Left cardiac atrium (tissue), 4 donors: ENCODE results near the gene AP5B1. TPM values are rescaled to one million over a fixed set of nuclear protein-coding genes. Genes with fewer than 3 reads are reported as not detected.
"Not testable (repeated sequence)": the region's sequence is repeated elsewhere in the genome, so short reads cannot be mapped to it uniquely, and the experiment has no call there.

Experiments
- ATAC-seq, 2 donors: fragments of 200-7000 bp; cut with Tn5 transposase; one replicate each; pipeline ENCODE4 v1.9.1; 2020; ENCODE audit warnings: mild to moderate bottlenecking in 2 of 2, moderate library complexity in 2 of 2
- DNase-seq: peaks from one replicate; pipeline ENCODE4 v3.0.0-alpha.2; 2020
- intact Hi-C, 2 donors: fragments of 100-400 bp; cut with DNase I; formaldehyde crosslinking; loops; one replicate each; pipeline versions ENCODE4 v1.14.1 to v1.15.1; 2022 to 2023
- total RNA-seq, 2 donors: library from RNA; stranded (reverse); fragmentation: NEBNext Ultra II Directional; extraction: Animal tissue kit (Norgen Biotek cat#: 25700); gene quantifications; one replicate each; pipeline ENCODE4 v1.2.1, GENCODE V29; 2021
- donor health status: DM: no; HTN: yes; CAD: no.
- donor health status: DM: no; HTN: yes; CAD: no; lungs with severe emphysema.
- donor health status: DM: yes; HTN: yes; CAD: no.
- donor health status: Dilated cardiomyopathy.

Gene AP5B1
- total RNA-seq, 2 donors from 2014 or later: 9.2 to 15.0 TPM

DNA sequence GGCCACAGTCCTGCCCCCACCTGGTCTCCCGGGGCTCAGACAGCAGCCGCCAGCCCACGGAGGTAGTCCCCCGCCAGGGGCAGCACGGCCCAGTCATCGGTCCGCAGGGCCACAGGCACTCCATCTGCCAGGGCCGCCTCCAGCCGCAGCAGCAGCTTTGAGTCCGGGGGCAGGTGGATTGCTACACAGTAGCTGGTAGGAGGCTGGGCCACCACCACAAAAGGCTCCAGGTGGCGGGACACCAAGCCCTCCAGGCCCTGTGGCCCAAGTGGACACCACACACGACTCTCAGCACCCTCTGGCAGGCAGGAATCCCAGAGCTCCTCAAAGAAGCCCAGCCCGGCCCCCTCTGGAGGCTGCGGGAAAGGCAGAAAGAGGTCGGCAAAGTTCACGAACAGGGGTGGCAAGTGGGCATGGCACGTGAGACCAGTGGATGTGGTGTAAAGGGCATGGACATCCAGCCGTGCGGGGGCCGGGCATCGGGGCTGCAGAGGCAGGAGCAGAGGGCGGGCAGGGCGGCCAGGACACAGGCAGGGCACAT is 2.9 kb downstream of the AP5B1 start:
- DNase-seq (no peak), ATAC-seq (no peak)
- intact Hi-C loops: loop anchor here in 1 of 2 donors (10.0 kb wide), 2 partner anchors 63 to 207 kb away; partner anchors contain the start of gene KAT5

DNA sequence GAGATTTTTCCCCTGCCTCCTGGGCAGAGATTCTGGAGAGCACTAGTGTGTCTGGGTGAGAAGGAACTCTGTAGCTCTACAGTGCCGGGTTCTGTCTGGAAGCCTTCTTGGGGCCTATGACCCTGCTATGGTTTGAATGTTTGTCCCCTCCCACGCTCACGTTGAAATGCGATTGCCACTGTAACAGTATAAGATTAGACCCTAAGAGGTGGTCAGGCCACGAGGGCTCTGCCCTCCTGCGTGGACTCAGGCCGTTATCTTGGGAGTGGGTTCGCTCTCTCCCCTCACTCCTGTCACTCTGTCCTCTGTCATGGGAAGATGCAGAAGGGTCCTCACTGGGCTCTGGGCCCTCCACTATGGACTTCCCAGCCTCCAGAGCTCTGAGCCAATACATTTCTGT is 3.5 kb downstream of the AP5B1 start:
- intact Hi-C loops: loop anchor here in 1 of 2 donors (10.0 kb wide), 2 partner anchors 62 to 208 kb away; partner anchors contain the start of gene KAT5
- no peak for DNase-seq

DNA sequence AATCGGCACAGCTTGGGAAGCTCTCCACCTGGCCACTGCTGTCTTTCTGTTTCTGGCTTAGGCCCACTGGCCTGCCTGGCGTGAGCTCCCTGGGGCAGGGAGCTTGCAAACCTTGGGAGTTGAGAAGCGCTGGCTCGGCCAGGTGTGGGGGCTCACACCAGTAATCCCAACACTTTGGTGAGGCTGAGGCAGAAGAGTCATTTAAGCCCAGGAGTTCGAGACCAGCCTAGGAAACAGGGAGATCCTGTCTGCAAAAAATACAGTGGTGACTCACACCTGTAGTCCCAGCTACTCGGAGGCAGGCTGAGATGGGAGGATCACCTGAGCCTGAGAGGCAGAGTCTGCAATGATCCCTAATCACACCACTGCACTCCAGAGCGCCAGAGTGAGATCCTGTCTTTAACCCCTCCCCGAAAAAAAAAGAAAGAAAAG is 4.0 kb downstream of the AP5B1 start:
- intact Hi-C loops: loop anchor here in 1 of 2 donors (10.0 kb wide), 2 partner anchors 62 to 208 kb away; partner anchors contain the start of gene KAT5
- no peak for ATAC-seq
- no peak for DNase-seq

More for the DNA sequence above, 3.5 kb downstream of the AP5B1 start:
- ATAC-seq: no peak

DNA sequence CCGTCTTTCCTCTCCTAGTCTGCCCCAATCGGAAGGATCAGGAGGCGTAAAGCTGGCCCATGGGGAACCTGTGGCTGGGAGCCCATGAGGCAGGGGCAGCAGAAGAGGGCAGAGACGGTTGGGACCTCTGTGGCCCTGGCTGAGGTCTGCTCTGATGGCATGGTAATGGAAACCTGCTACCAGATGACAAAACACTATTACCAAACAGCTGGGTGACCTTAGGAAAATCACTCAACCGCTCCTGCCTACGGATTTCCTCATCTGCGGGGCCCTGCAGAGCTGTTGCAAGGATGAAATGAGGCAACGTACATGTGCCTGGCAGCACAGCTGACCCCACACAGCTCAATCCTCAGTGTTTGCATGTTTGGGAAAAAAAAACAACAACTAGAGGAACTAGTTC is 4.6 kb downstream of the AP5B1 start:
- DNase-seq: no peak
- ATAC-seq: peak in 1 of 2 donors; percentile 14
- intact Hi-C loops: loop anchor here in 1 of 2 donors (10.0 kb wide), 2 partner anchors 61 to 209 kb away; partner anchors contain the start of gene KAT5

DNA sequence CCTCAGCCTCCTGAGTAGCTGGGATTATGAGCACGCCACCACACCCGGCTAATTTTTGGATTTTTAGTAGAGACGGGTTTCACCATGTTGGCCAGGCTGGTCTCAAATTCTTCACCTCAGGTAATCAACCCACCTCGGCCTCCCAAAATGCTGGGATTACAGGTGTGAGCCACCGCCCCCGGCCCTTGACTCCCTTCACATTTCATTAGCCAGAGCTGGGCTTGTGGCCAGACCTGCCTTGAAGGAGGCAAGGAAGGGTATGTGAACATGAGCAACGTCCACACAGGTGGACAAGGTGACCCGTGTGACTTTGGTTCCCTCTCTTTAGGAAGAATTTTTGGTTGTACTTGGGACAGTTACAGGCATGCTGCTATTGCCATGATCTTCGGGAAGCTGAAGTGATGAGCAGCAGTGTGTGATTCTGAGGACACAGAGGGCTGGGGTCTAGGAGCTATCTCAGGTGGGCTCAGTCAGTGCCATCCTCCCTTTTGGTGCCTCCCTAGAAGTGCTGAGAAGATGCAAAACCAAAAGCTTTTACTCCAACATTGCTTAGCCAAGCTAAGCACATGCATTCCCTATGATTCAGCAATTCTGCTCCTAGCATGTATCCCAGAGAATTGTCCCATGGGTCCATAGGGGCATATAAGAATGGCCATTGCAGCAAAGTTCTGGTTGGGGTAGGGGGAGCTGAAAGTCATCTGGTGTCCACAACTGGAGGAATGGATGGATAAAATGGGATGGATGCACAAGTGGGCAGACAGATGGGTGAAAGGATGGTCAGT is 6.1 kb downstream of the AP5B1 start:
- DNase-seq: no peak
- no peak for ATAC-seq
- intact Hi-C loops: loop anchor here in 1 of 2 donors (10.0 kb wide), 2 partner anchors 60 to 210 kb away; partner anchors contain the start of gene KAT5

DNA sequence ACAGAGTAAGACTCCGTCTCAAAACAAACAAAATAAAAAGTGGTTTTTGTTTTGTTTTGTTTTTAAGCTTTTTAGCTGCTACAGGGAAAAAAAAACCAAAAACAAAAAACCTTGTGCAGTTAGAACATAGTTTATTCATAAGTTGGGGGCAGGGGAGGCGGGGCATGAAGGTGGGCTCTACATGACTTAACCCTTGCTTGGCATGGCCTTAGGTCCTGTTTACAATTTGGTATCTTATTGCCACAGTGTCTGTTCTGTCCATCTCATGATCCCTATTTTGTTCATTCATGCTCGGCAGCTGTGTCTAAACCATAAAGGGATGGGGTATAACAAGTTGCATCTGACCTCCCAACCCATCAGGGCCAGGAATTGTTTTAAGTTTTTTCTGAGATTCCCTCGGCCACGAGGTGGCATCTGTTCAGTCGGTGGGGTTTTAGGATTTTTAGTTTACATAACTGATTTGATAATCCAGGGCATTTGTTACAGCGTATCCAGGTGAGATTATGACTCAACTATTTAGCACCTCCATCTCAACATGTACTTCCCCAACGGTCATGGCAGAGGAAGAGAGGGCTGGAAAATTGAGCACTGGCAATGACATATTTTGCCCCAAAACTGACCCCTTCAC is 6.9 kb downstream of the AP5B1 start:
- DNase-seq (no peak), ATAC-seq (no peak)
- intact Hi-C loops: loop anchor here in 1 of 2 donors (10.0 kb wide), 2 partner anchors 59 to 211 kb away; partner anchors contain the start of gene KAT5

DNA sequence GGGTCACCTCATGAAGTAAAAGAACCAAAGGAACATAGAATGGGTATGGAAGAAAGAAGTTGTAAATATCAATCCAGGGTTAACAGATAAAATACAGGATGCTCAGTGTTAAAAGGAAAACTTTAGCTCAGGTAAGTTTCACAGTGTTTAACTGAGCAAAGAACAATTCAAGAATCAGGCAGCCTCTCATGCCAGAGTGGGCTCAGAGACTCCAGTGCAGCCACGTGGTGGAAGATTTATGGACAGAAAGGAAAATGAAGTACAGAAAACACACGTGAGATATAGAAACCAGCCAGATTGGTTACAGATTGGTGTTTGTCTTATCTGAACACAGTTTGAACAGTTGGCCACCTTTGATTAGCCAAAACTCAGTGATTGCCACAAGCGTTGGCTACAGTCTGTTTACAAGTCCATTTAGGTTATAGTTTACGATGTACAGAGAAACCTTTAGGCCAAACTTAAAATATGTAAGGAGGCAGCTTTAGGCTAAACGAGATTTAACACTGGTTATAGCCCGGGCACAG is 9.1 kb downstream of the AP5B1 start:
- DNase-seq (no peak), ATAC-seq (no peak)
- intact Hi-C loops: loop anchor here in 1 of 2 donors (10.0 kb wide), 2 partner anchors 57 to 213 kb away; partner anchors contain the start of gene KAT5

DNA sequence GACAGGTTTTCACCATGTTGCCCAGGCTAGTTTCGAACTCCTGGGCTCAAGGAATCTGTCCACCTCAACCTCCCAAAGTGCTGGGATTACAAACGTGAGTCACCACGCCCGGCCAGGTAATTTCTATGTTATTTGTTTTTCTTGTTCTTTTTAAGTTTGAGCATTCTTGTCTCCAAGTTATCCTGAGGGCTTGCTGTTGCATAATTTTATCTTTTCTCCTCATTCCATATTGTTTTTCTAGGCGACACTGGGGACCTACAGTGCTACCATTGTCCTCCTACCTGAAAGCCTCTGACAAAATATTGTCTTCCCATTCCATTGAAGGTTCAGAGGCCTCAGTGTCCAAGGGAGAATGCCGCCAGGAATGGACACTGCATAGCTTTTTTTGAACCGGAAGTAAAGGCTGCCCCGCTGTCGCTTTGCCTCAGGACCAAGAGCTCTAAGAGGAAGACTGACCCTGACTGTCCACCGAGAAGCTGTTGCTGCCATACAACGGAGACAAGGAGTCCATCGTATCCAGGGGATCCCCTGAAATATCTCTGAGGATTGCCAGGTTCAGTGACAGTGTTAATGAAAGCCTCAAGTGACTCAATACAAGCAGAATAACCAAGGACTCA is 9.7 kb downstream of the AP5B1 start:
- DNase-seq (no peak), ATAC-seq (no peak)
- intact Hi-C loops: loop anchor here in 1 of 2 donors (10.0 kb wide), 2 partner anchors 56 to 214 kb away; partner anchors contain the start of gene KAT5

DNA sequence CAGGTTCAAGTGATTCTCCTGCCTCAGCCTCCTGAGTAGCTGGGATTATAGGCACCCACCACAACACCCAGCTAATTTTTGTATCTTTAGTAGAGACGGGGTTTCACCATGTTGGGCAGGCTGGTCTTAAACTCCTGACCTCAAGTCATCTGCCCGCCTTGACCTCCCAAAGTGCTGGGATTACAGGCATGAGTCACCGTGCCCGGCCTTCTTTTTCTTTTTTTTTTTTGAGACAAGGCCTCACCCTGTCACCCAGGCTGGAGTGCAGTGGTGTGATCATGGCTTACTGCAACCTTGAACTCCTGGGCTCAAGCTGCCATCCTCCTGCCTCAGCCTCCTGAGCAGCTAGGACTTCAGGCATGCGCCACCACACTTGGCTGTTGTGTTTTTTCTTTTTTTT is 13.0 kb downstream of the AP5B1 start:
- not testable (repeated sequence) for DNase-seq, ATAC-seq

DNA sequence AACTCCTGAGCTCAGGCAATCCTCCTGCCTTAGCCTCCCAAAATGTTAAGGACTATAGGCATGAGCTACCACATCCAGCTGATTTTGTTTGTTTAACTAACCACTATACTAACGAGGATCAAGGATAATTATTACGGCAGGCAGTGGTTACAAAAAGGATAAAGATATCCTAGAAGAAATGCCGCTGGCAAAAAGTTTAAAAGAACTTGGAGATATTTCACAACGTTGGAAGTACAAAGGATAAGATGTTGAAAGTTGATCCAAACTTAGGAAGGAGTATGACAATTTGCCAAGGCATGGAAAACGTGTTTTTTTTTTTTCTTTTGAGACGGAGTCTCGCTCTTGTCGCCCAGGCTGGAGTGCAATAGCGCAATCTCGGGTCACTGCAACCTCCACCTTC is 13.4 kb downstream of the AP5B1 start:
- ATAC-seq (no peak), DNase-seq (no peak)
- intact Hi-C loops: no loop called here

More for the DNA sequence above, 13.0 kb downstream of the AP5B1 start:
- intact Hi-C loops: not testable (repeated sequence)

DNA sequence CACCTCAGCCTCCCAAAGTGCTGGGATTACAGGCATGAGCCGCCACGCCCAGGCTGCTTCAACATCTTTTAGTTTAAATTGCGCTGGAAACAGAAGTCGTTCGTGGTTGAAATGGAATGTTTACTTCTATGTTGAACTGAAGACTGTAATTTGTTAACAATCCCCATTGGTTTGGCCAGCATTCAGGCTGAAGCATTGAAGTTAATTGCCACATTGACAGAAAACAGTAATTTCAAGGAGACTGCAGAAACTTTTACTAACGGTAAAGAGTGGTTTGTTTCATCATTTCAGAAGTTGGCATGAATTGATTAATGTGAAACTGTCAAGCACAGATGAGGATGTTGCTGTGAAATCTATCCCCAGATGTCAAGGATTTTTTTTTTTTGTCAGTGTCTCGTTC is 14.2 kb downstream of the AP5B1 start:
- intact Hi-C loops: no loop called here
- DNase-seq: no peak
- no peak for ATAC-seq

DNA sequence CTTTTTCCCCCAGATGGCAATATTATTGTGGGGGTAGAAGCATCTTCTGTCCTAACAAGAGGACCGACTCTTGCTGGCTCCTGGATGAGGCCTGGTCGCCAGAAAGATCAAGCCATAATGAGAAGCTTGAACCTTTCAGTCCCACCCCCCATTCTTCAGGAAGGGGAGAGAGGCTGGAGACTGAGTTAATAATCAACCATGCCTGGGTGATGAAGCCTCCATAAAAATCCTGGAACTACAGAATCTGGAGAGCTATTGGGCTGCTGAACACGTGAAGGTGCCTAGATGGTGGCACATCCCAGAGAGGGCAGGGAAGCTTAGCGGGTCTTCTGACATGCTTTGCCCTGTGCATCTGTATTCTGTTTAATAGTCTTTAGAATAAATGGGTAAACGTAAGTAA is 16.3 kb downstream of the AP5B1 start:
- DNase-seq (no peak), ATAC-seq (no peak)
- intact Hi-C loops: no loop called here

DNA sequence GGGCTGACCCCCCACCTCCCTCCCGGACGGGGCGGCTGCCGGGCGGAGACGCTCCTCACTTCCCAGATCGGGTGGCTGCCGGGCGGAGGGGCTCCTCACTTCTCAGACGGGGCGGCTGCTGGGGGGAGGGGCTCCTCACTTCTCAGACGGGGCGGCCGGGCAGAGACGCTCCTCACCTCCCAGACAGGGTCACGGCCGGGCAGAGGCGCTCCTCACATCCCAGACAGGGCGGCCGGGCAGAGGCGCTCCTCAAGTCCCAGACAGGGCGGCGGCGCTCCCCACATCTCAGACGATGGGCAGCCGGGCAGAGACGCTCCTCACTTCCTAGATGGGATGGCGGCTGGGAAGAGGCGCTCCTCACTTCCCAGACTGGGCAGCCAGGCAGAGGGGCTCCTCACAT is 18.0 kb downstream of the AP5B1 start:
- DNase-seq, ATAC-seq, intact Hi-C loops: not testable (repeated sequence)

DNA sequence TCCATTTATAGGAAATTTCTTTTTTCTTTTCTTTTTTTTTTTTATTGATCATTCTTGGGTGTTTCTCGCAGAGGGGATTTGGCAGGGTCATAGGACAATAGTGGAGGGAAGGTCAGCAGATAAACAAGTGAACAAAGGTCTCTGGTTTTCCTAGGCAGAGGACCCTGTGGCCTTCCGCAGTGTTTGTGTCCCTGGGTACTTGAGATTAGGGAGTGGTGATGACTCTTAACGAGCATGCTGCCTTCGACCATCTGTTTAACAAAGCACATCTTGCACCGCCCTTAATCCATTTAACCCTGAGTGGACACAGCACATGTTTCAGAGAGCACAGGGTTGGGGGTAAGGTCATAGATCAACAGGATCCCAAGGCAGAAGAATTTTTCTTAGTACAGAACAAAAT is 18.6 kb downstream of the AP5B1 start:
- ATAC-seq, intact Hi-C loops, DNase-seq: not testable (repeated sequence)

DNA sequence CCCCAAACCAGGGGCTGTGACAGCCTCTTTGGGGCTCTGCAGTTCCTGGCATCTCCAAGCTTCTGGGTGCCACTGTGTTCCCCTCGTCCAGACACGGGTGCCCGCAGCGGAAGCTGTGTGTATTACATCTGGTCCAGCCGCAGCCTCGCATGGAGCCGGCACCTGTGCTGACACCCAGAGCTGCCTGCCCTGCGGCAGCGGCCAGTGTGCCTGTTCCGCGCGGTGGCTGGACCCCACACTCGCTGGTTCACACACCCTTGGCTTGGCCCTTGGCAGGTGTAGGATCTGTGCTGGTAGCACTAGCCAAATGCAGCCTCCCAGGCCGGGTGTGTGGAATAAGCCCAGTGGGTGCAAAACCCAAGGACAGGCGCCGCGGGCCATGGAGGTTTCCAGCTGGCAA is 35.7 kb downstream of the AP5B1 start:
- intact Hi-C loops: no loop called here
- no peak for DNase-seq
- ATAC-seq: no peak

DNA sequence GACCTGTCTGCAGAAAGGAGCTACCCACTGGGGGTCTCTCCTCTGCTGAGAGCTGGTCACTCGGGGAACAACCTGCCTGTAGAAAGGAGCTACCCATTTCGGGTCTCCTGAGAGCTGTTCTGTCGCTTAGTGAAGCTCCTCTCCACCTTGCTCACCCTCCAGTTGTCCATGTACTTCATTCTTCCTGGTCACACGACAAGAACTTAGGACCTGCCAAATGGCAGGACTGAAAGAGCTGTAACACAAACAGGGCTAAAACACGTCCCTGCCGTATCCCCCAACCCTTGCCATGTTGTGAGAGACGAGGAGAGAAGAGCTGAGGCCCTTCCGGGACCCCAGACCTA is 36.1 kb downstream of the AP5B1 start:
- intact Hi-C loops: no loop called here
- DNase-seq (no peak), ATAC-seq (no peak)

DNA sequence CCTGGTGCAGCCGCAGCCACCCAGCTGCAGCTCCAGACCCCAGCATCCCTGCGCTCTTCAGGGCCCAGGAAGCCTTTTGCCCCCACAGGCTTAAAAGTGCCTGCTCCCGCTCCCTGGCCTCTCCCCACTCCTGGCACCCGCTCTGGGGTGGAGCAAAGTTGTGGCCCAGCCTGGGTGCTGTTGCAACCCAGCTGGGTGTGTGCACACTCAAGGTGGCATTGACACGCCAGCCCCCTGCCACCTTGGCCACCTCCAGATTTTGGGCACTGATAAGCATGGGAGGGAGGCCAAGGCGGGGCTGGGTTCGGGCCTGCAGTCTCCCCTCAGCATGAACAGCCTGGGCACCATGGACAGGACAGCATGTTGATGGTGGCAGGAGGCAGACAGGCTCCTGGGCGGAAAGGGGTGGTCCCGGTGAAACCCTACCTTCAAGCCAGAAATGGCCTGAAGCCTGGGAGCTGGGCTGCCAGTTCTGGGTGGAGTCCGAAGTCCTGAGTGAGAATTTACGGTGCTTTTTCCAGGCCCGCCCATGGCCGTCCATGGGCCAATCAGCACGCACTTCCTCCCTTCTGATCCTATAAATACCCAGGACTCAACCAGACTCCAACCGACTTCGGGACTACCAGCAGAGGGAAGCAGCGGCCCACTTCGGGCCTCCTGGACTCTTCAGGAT is 36.6 kb downstream of the AP5B1 start:
- intact Hi-C loops: no loop called here
- ATAC-seq (peak in 1 of 2 donors; percentile 59), DNase-seq (no peak)

DNA sequence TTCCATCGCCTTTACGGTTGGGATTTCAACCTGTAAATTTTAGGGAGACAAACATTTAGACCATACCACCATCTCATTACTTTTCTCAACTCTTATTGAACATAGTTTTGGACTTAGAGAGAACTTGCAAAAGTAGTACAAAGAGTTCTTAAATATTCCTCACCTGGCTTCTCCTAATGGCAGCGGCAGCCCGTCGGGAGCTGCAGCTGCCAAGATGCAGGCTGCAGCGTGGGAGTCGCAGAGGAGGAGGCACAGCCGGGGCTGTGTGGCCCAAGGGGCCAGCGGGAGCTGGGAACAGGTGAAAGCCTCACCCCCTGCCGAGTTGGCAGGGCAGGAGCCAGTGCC is 37.1 kb downstream of the AP5B1 start:
- ATAC-seq (no peak), DNase-seq (no peak)
- intact Hi-C loops: no loop called here

DNA sequence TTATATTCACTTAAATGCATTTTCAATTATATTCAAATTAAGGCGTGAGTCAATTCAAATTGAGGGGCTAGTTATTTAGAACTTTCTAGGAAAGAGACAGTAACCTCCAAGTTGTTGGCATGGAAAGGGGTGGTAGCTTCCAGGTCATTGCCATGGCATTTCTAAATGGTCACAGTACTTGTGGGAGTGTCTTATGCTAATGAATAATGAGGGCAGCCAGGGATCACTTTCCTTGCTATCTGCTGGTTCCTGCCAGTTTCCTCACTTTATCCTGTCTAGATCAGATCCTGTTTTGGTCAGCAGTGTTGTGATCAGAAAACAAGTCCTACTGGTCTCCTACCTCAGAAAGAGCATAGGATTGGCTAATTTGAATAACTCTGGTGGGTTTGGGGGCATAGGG is 38.4 kb downstream of the AP5B1 start:
- intact Hi-C loops: no loop called here

More for the DNA sequence above, 38.4 kb downstream of the AP5B1 start:
- ATAC-seq (no peak), DNase-seq (no peak)
